Liver (tissue), 9 donors: ENCODE measurements around the gene TRIP12. TPM values are rescaled to one million over a fixed set of nuclear protein-coding genes. Genes with fewer than 3 reads are reported as not detected.

ENCODE experiments used
- DNase-seq: peaks from one replicate; pipeline ENCODE4 v3.0.0-alpha.2; 2017; ENCODE audit warnings: low spot score
- H3K27ac ChIP-seq, 2 donors: one replicate each; pipeline ENCODE4 v1.7.0; 2013; ENCODE audit warnings: inconsistent platforms in 2 of 2, low read length in 2 of 2, control low read depth in 1 of 2, low read depth in 1 of 2, mild to moderate bottlenecking in 1 of 2
- H3K27me3 ChIP-seq, 4 donors: one replicate each; pipeline versions ENCODE4 v1.6.1 to v1.7.0; 2013; ENCODE audit warnings: low read length in 3 of 4, inconsistent platforms in 1 of 4, mild to moderate bottlenecking in 1 of 4, moderate library complexity in 1 of 4; ENCODE audit not compliant: control insufficient read depth in 4 of 4, insufficient read depth in 4 of 4
- H3K36me3 ChIP-seq, 4 donors: one replicate each; pipeline versions ENCODE4 v1.6.1 to v1.7.0; 2013; ENCODE audit warnings: low read length in 3 of 4, mild to moderate bottlenecking in 3 of 4, low read depth in 1 of 4, moderate library complexity in 1 of 4; ENCODE audit not compliant: control insufficient read depth in 4 of 4, insufficient read depth in 3 of 4
- H3K4me1 ChIP-seq, 4 donors: one replicate each; pipeline versions ENCODE4 v1.6.1 to v1.7.0; 2013; ENCODE audit warnings: low read length in 3 of 4, mild to moderate bottlenecking in 3 of 4, moderate library complexity in 1 of 4; ENCODE audit not compliant: control insufficient read depth in 4 of 4, insufficient read depth in 4 of 4
- H3K4me3 ChIP-seq, 3 donors: one replicate each; pipeline versions ENCODE4 v1.6.1 to v1.7.0; 2013; ENCODE audit warnings: low read length in 3 of 3, control low read depth in 1 of 3, low read depth in 1 of 3, mild to moderate bottlenecking in 1 of 3
- H3K9ac ChIP-seq, 2 donors: one replicate each; pipeline ENCODE4 v1.7.0; 2013; ENCODE audit warnings: low read length in 2 of 2, mild to moderate bottlenecking in 2 of 2, moderate library complexity in 2 of 2, control low read depth in 1 of 2, low read depth in 1 of 2
- H3K9me3 ChIP-seq, 4 donors: one replicate each; pipeline versions ENCODE4 v1.6.1 to v1.7.0; 2013; ENCODE audit warnings: low read length in 3 of 4; ENCODE audit not compliant: control insufficient read depth in 4 of 4
- ATF3 ChIP-seq: IDR thresholded peaks from 2 replicates; pipeline ENCODE4 v1.6.1; 2016; ENCODE audit warnings: antibody characterized with exemption
- CTCF ChIP-seq: fragments of 150-350 bp; IDR thresholded peaks from 2 replicates; pipeline ENCODE4 v1.5.1; 2017; ENCODE audit warnings: improper control_type of control experiment, low read depth, low read length; ENCODE audit not compliant: missing input control
- EGR1 ChIP-seq, 2 donors: IDR thresholded peaks; 2 replicates each; pipeline ENCODE4 v1.6.1; 2016 to 2018; ENCODE audit warnings: antibody characterized with exemption in 2 of 2, low read depth in 2 of 2
- FOXA1 ChIP-seq: IDR thresholded peaks from 2 replicates; pipeline ENCODE4 v1.6.1; 2016; ENCODE audit warnings: antibody characterized with exemption
- FOXA2 ChIP-seq: IDR thresholded peaks from 2 replicates; pipeline ENCODE4 v1.6.1; 2016; ENCODE audit warnings: antibody characterized with exemption
- GABPA ChIP-seq, 2 donors: IDR thresholded peaks in 1 of 2; conservative IDR thresholded peaks in 1 of 2; 2 replicates each; pipeline ENCODE4 v1.6.1; 2016; ENCODE audit warnings: antibody characterized with exemption in 2 of 2, mild to moderate bottlenecking in 1 of 2, moderate library complexity in 1 of 2
- HNF4A ChIP-seq, 2 donors: conservative IDR thresholded peaks; 2 replicates each; pipeline ENCODE4 v1.6.1; 2016; ENCODE audit warnings: antibody characterized with exemption in 2 of 2, mild to moderate bottlenecking in 2 of 2
- HNF4G ChIP-seq: IDR thresholded peaks from 2 replicates; pipeline ENCODE4 v1.6.1; 2016; ENCODE audit warnings: antibody characterized with exemption
- JUND ChIP-seq, 2 donors: IDR thresholded peaks; 2 replicates each; pipeline ENCODE4 v1.6.1; 2016; ENCODE audit warnings: antibody characterized with exemption in 2 of 2
- MAX ChIP-seq: IDR thresholded peaks from 2 replicates; pipeline ENCODE4 v1.6.1; 2016; ENCODE audit warnings: antibody characterized with exemption
- NR2F2 ChIP-seq: IDR thresholded peaks from 2 replicates; pipeline ENCODE4 v1.6.1; 2016; ENCODE audit warnings: antibody characterized with exemption
- RAD21 ChIP-seq, 2 donors: IDR thresholded peaks; 2 replicates each; pipeline ENCODE4 v1.6.1; 2016; ENCODE audit warnings: antibody characterized with exemption in 2 of 2, mild to moderate bottlenecking in 2 of 2
- REST ChIP-seq: IDR thresholded peaks from 2 replicates; pipeline ENCODE4 v1.6.1; 2016; ENCODE audit warnings: antibody characterized with exemption, mild to moderate bottlenecking
- RXRA ChIP-seq, 2 donors: IDR thresholded peaks; 2 replicates each; pipeline ENCODE4 v1.6.1; 2017 to 2018; ENCODE audit warnings: antibody characterized with exemption in 2 of 2, mild to moderate bottlenecking in 1 of 2
- SP1 ChIP-seq: IDR thresholded peaks from 2 replicates; pipeline ENCODE4 v1.6.1; 2018; ENCODE audit warnings: antibody characterized with exemption, mild to moderate bottlenecking
- TAF1 ChIP-seq: conservative IDR thresholded peaks from 2 replicates; pipeline ENCODE4 v1.6.1; 2016; ENCODE audit warnings: antibody characterized with exemption, mild to moderate bottlenecking
- YY1 ChIP-seq: IDR thresholded peaks from 2 replicates; pipeline ENCODE4 v1.6.1; 2016; ENCODE audit warnings: antibody characterized with exemption, mild to moderate bottlenecking
- ZBTB33 ChIP-seq: IDR thresholded peaks from 2 replicates; pipeline ENCODE4 v1.6.1; 2016; ENCODE audit warnings: antibody characterized with exemption
- WGBS: extraction: QIAGEN DNeasy Blood & Tissue Kit; methylation state at CpG from one replicate; pipeline ENCODE4 v1.1.7; 2013; 5-methylcytosine and 5-hydroxymethylcytosine counted together
- polyA plus RNA-seq, 2 donors: library from polyadenylated mRNA; stranded (reverse) in 1 of 2; unstranded in 1 of 2; fragments of 200-250 nt in 1 of 2; fragments of >200 nt in 1 of 2; fragmentation: Nextera tagmentation in 1 of 2; extraction: Ambion mirVana in 1 of 2; gene quantifications; one replicate each; pipeline versions ENCODE4 v1.2.1 to v1.2.3, GENCODE V29; 2013 to 2015
- total RNA-seq, 2 donors: library from RNA; depleted of rRNA; stranded (reverse); fragments of >200 nt; gene quantifications; one replicate each; pipeline ENCODE4 v1.2.3, GENCODE V29; 2014
- donor health status: healthy.
- donor health status: healthy.
- donor health status: healthy.
- donor health status: healthy.
- donor health status: healthy.

Gene TRIP12
- total and polyA plus RNA-seq, 4 donors = 13.9 to 128 (median 67.4) TPM

- 83% methylated on average over 6 of the region's 6 CpGs for WGBS
- H3K27me3 ChIP-seq = no peaks in the 10 kb centered on the region
- peaks cover 2 to 20% (median 6%) of the 10 kb centered on the region in 4 donors for H3K4me1 ChIP-seq
- TF ChIP-seq FOXA1 (no peak), HNF4A (conservative IDR thresholded peaks at IDR 0.05) (no peak), SP1 (no peak), ZBTB33 (no peak), MAX (no peak), GABPA (IDR thresholded peaks at IDR 0.05 in 1 of 2, conservative IDR thresholded peaks at IDR 0.05 in 1 of 2) (no peak), REST (no peak), EGR1 (IDR thresholded peaks at IDR 0.05; ENCODE audit: low read depth in 2 of 2) (no peak), FOXA2 (no peak), TAF1 (no peak), RAD21 (IDR thresholded peaks at IDR 0.05) (no peak), NR2F2 (no peak)
- H3K9ac ChIP-seq = no peak overlapping the region
- H3K9me3 ChIP-seq = no peaks in the 10 kb centered on the region
- no peak overlapping the region for H3K4me3 ChIP-seq
- no peak overlapping the region for H3K27ac ChIP-seq
- DNase-seq = no peak
- H3K36me3 ChIP-seq = no peaks in the 10 kb centered on the region
Observed at GRCh38 chr2:229749779-229750178, 172.0 kb downstream of the TRIP12 start.

- H3K9ac ChIP-seq = no peak overlapping the region
- H3K4me3 ChIP-seq = no peak overlapping the region
- H3K27ac ChIP-seq = no peak overlapping the region
- 90% methylated on average over 3 of the region's 3 CpGs for WGBS
- H3K27me3 ChIP-seq = no peaks in the 10 kb centered on the region
- no peak for DNase-seq
- TF ChIP-seq YY1 (no peak), CTCF (no peak), MAX (no peak), HNF4A (conservative IDR thresholded peaks at IDR 0.05) (no peak), EGR1 (IDR thresholded peaks at IDR 0.05; ENCODE audit: low read depth in 2 of 2) (no peak), FOXA1 (no peak), GABPA (IDR thresholded peaks at IDR 0.05 in 1 of 2, conservative IDR thresholded peaks at IDR 0.05 in 1 of 2) (no peak), NR2F2 (no peak), RXRA (IDR thresholded peaks at IDR 0.05) (no peak), SP1 (no peak), JUND (IDR thresholded peaks at IDR 0.05) (no peak), ATF3 (no peak), FOXA2 (no peak), RAD21 (IDR thresholded peaks at IDR 0.05) (no peak), TAF1 (no peak), REST (no peak), HNF4G (no peak)
- no peaks in the 10 kb centered on the region for H3K36me3 ChIP-seq
- H3K4me1 ChIP-seq = peaks cover 2 to 17% (median 6%) of the 10 kb centered on the region in 4 donors
- H3K9me3 ChIP-seq = no peaks in the 10 kb centered on the region
Observed at GRCh38 chr2:229748950-229749349, 172.9 kb downstream of the TRIP12 start.
